ENCODE data around the gene MARCHF9. TPM values are rescaled to one million over a fixed set of nuclear protein-coding genes. Genes with fewer than 3 reads are reported as not detected.
"Not testable (repeated sequence)": the region's sequence is repeated elsewhere in the genome, so short reads cannot be mapped to it uniquely, and the experiment has no call there.

MARCHF9 gene
- total RNA-seq, 1 donor from 2014 or later: 4.7 TPM

- no peak for TF ChIP-seq CTCF (conservative IDR thresholded peaks at IDR 0.05; ENCODE audit: low read depth, low read length)
- no peak for DNase-seq (ENCODE audit: low read depth)
- H3K4me3 ChIP-seq (ENCODE audit: low read depth, low read length): no peak overlapping the region
These were observed 34.0 kb upstream of the MARCHF9 start for GRCh38 chr12:57720606-57721595.

GRCh38 chr12:57721846-57722608 lies 32.9 kb upstream of the MARCHF9 start:
- not testable (repeated sequence) for DNase-seq (ENCODE audit: low read depth)

DNA sequence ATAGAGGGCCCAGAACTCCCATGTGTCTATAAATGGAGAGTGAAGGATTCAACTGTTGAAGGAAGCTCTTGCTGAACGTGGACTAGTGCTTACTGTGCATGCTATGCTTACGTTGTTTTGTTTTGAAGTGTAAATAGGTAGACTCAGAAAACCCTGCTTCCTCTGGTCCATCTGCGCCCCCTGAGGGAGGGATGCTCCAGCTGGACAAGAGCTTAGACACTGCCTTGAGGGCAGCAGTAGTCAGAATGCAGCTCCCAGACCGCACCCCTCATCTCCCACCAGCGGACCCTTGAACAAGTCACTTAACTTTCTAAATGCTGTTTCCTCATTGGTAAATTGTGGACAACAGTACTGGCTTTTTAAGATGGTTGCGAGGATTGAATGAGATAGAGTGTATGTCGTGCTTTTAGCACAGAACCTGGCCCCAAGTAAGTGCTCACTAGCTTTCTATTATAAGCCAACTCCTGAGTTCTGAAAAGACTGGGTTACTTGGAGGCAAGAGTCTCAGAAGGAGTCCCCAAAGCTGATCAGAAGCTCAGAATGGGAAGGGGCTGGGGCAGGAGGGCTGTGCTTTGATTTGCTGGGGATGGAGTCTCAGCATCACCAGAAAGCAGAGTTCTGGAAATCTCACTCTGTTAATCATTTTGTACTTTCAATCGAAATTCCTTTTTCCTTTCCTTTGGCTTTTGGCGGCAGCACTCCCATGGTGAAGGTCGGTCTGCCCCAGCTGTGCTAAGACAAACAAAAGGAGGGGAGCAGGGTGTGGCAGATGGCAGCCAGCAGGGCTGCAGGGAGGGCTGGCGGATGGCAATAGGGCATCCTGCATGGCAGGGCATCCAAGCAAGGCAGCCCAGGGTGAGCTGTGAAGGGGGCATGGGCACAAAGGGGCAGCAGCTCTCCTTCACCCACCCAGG lies 31.9 kb upstream of the MARCHF9 start:
- no peak for DNase-seq (ENCODE audit: low read depth)
- H3K4me3 ChIP-seq (ENCODE audit: low read depth, low read length): no peak overlapping the region
- no peak for TF ChIP-seq CTCF (conservative IDR thresholded peaks at IDR 0.05; ENCODE audit: low read depth, low read length)

More at GRCh38 chr12:57721846-57722608, 32.9 kb upstream of the MARCHF9 start:
- not testable (repeated sequence) for H3K4me3 ChIP-seq (ENCODE audit: low read depth, low read length)

GRCh38 chr12:57723630-57723962 lies 31.3 kb upstream of the MARCHF9 start:
- no peak for TF ChIP-seq CTCF (conservative IDR thresholded peaks at IDR 0.05; ENCODE audit: low read depth, low read length)
- H3K4me3 ChIP-seq (ENCODE audit: low read depth, low read length): no peak overlapping the region
- no peak for DNase-seq (ENCODE audit: low read depth)

- no peak overlapping the region for H3K4me3 ChIP-seq (ENCODE audit: low read depth, low read length)
- TF ChIP-seq CTCF (conservative IDR thresholded peaks at IDR 0.05; ENCODE audit: low read depth, low read length): no peak
- DNase-seq (ENCODE audit: low read depth): no peak
These were observed 30.6 kb upstream of the MARCHF9 start for GRCh38 chr12:57724003-57724935.

DNA sequence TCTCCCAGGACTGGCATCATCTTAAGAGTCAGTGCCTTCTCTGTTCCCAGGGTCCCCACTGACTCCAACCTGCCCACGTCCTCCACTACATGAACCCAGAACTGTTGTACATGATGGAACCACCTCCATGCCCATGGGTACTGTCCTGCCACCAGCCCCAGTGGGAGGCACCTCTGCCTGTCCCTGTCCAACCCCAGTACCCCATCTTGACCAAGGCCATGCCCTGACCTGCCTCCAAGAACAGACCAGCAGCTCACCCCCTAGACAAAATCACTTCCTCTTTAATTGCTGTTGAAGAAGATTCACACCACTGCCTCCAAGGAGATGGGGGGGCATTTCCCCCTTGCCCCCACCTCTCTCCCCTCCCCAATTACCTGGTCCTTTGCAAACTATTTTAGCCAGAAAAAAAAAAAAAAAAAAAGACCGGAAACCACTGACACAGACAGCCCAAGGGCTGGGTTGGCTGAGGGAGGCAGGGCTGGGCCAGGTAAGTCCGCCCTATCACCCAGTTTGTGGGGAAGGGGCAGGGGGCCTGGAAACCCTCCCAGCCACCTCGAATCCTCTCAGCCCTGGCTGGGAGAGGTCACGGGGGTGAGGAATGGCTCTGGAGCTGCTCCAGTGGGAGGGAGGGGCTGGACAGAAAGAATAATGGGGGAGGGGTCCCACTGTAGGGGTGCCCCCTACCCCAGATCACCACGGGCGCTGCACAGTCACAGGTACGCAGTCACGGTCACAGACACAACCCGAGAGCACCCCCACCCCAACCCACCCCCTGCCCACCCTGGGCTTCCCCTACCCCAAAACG lies 29.8 kb upstream of the MARCHF9 start:
- no peak for TF ChIP-seq CTCF (conservative IDR thresholded peaks at IDR 0.05; ENCODE audit: low read depth, low read length)
- no peak for DNase-seq (ENCODE audit: low read depth)

More for the DNA sequence above, 29.8 kb upstream of the MARCHF9 start:
- no peak overlapping the region for H3K4me3 ChIP-seq (ENCODE audit: low read depth, low read length)
